K562 (cell line): ENCODE measurements around the gene AHCY. TPM values are rescaled to one million over a fixed set of nuclear protein-coding genes. Genes with fewer than 3 reads are reported as not detected.
A peak's percentile ranks its signal among the peaks of the same experiment; 100 is the strongest.

Experiments
- ATAC-seq: fragments of 200-7000 bp; cut with Tn5 transposase; 3 replicates; pipeline ENCODE4 v1.9.1; 2020; ENCODE audit warnings: moderate library complexity
- BruUV-seq: library from RNA; stranded (reverse); fragments of 400-500 nt; replicated peaks from 2 replicates; lab custom pipeline; 2021; lab: Mats Ljungman, UMichigan
- CTCF ChIA-PET: fragments of 300-600 bp; formaldehyde crosslinking; extraction: SDS; loops from one replicate; lab custom pipeline; 2021; ENCODE audit warnings: low intra/inter-chr PET ratio; lab: Yijun Ruan, JAX
- POLR2A ChIA-PET: fragments of 300-600, 350-650 bp; sonication (Branson Sonifier 250); formaldehyde crosslinking; extraction: SDS; loops from one replicate; lab custom pipeline; 2021; ENCODE audit warnings: antibody characterized with exemption, inconsistent platforms; lab: Yijun Ruan, JAX
- DNase-seq, 4 experiments: peaks; one replicate each; pipeline versions ENCODE4 v3.0.0 to v3.0.0-alpha.2; 2011 to 2018; ENCODE audit warnings: low spot score in 3 of 4, mixed read lengths in 3 of 4; ENCODE audit errors: extremely low read depth in 1 of 4
- FAIRE-seq: peaks from 2 replicates; lab custom pipeline; 2011; peaks lifted over from hg19 to GRCh38; lab: Jason Lieb, UNC
- H2AFZ ChIP-seq: 2 replicates; pipeline ENCODE4 v1.6.0; 2011; ENCODE audit warnings: low read depth, low read length, control low read depth, inconsistent platforms
- H3K27ac ChIP-seq: fragments of 200-600 bp; 3 replicates; pipeline ENCODE4 v1.8.0; 2011; ENCODE audit warnings: low read depth, mild to moderate bottlenecking, control low read depth, inconsistent platforms, low read length, moderate library complexity, mixed read lengths; ENCODE audit errors: extremely low read depth
- H3K27me3 ChIP-seq, 2 experiments: fragments of 300-600 bp in 1 of 2; 2 replicates in 1 of 2; 3 replicates in 1 of 2; pipeline versions ENCODE4 v1.6.0 to v1.8.0; 2011; ENCODE audit warnings: inconsistent platforms in 2 of 2, low read length in 2 of 2, mild to moderate bottlenecking in 1 of 2, mixed read lengths in 1 of 2, moderate library complexity in 1 of 2; ENCODE audit not compliant: control insufficient read depth in 2 of 2, insufficient read depth in 2 of 2
- H3K36me3 ChIP-seq: fragments of 300-600 bp; 3 replicates; pipeline ENCODE4 v1.8.0; 2011; ENCODE audit warnings: mild to moderate bottlenecking, low read length, inconsistent platforms; ENCODE audit not compliant: control insufficient read depth, insufficient read depth
- H3K4me1 ChIP-seq, 2 experiments: fragments of 200-600 bp in 1 of 2; replicated peaks in 1 of 2; 2 replicates in 1 of 2; 3 replicates in 1 of 2; pipeline versions ENCODE4 v1.5.1 to v1.8.0; 2011; ENCODE audit warnings: inconsistent platforms in 2 of 2, low read length in 2 of 2, mild to moderate bottlenecking in 1 of 2, mixed read lengths in 1 of 2, moderate library complexity in 1 of 2; ENCODE audit not compliant: control insufficient read depth in 2 of 2, insufficient read depth in 2 of 2
- H3K4me2 ChIP-seq: 2 replicates; pipeline ENCODE4 v1.6.1; 2011; ENCODE audit warnings: low read length, control low read depth, inconsistent platforms, mixed read lengths; ENCODE audit not compliant: insufficient read depth
- H3K4me3 ChIP-seq: fragments of 200-600 bp; sonication (generic), shearing (Covaris generic); 2 replicates; pipeline ENCODE4 v1.5.1; 2016; ENCODE audit warnings: control low read depth, inconsistent platforms
- H3K79me2 ChIP-seq: fragments of 200-600 bp; 3 replicates; pipeline ENCODE4 v1.8.0; 2011; ENCODE audit warnings: low read length, inconsistent platforms; ENCODE audit not compliant: control insufficient read depth, insufficient read depth
- H3K9ac ChIP-seq, 2 experiments: 2 replicates each; pipeline versions ENCODE4 v1.6.0 to v1.6.1; 2011; ENCODE audit warnings: low read depth in 2 of 2, low read length in 2 of 2, control low read depth in 1 of 2, inconsistent platforms in 1 of 2, mild to moderate bottlenecking in 1 of 2, mixed read lengths in 1 of 2; ENCODE audit not compliant: insufficient read depth in 1 of 2
- H3K9me1 ChIP-seq: one replicate; pipeline ENCODE4 v1.6.0; 2011; ENCODE audit warnings: inconsistent platforms, mild to moderate bottlenecking, low read length, moderate library complexity; ENCODE audit not compliant: control insufficient read depth, insufficient read depth
- H3K9me3 ChIP-seq: replicated peaks from 2 replicates; pipeline ENCODE4 v1.5.1; 2011; ENCODE audit warnings: low read depth, low read length, inconsistent platforms; ENCODE audit not compliant: control insufficient read depth, insufficient read depth
- H4K20me1 ChIP-seq: replicated peaks from 2 replicates; pipeline ENCODE4 v1.6.1; 2011; ENCODE audit warnings: low read length, inconsistent platforms, mixed read lengths; ENCODE audit not compliant: control insufficient read depth, insufficient read depth
- FOXJ2 ChIP-seq: fragments of 200-800 bp; sonication (Bioruptor generic); IDR thresholded peaks from 2 replicates; pipeline ENCODE4 v1.6.1; 2016; ENCODE audit warnings: missing genetic modification characterization, missing compliant biosample characterization
- HDAC6 ChIP-seq: IDR thresholded peaks from 2 replicates; pipeline ENCODE4 v1.6.1; 2012; ENCODE audit warnings: low read depth, mild to moderate bottlenecking, control low read depth, inconsistent platforms, low read length, moderate library complexity
- HMBOX1 ChIP-seq: sonication (generic); IDR thresholded peaks from 2 replicates; pipeline ENCODE4 v1.6.1; 2016
- JUN ChIP-seq, 2 experiments: sonication (generic) in 1 of 2; formaldehyde crosslinking in 1 of 2; IDR thresholded peaks; 2 replicates each; pipeline versions ENCODE4 v1.6.1 to v1.8.0; 2012 to 2022; ENCODE audit warnings: borderline replicate concordance in 2 of 2, mild to moderate bottlenecking in 2 of 2, improper control_type of control experiment in 1 of 2, low read depth in 1 of 2, low read length in 1 of 2, missing genetic modification reagents in 1 of 2
- NFE2L1 ChIP-seq: fragments of 450-650 bp; IDR thresholded peaks from 2 replicates; pipeline ENCODE4 v1.6.1; 2016; ENCODE audit warnings: missing genetic modification characterization, low read depth, mild to moderate bottlenecking, missing compliant biosample characterization, moderate library complexity, borderline replicate concordance
- PRDM10 ChIP-seq: fragments of 450-650 bp; IDR thresholded peaks from 2 replicates; pipeline ENCODE4 v1.6.1; 2018; ENCODE audit not compliant: partially characterized antibody
- whole genome bisulfite sequencing: fragments of 100-300 bp; shearing (Covaris generic); methylation state at CpG from one replicate; pipeline ENCODE4 v1.1.6; 2016; ENCODE audit warnings: low coverage, mixed read lengths; ENCODE audit not compliant: insufficient coverage; ENCODE audit errors: missing lambda C conversion rate; 5-methylcytosine and 5-hydroxymethylcytosine counted together
- in situ Hi-C: fragments of 300-500 bp; cut with MboI; formaldehyde crosslinking; loops from 4 replicates; pipeline ENCODE4 v1.15.0; 2018; ENCODE audit warnings: inconsistent platforms, mixed read lengths
- intact Hi-C: fragments of 100-400 bp; cut with micrococcal nuclease; formaldehyde crosslinking; loops from 2 replicates; pipeline ENCODE4 v1.14.2; 2022
- polyA plus RNA-seq, 8 experiments: library from polyadenylated mRNA; depleted of rRNA in 4 of 8; stranded (reverse) in 5 of 8; unstranded in 3 of 8; fragments of >200 nt; fragmentation: Nextera tagmentation in 2 of 8; fragmentation: Illumina TruSeq in 1 of 8; extraction: Ambion mirVana in 2 of 8; extraction: Trizol in 1 of 8; gene quantifications; 2 replicates each; pipeline versions ENCODE4 v1.2.1 to v1.2.3, GENCODE V29; 2011 to 2014; ENCODE audit warnings: inconsistent platforms in 1 of 8, missing spikeins in 1 of 8
- total RNA-seq, 7 experiments: library from RNA; depleted of rRNA in 6 of 7; stranded (reverse); fragments of >200 nt in 6 of 7; fragmentation: Illumina TruSeq in 2 of 7; extraction: Trizol in 2 of 7; gene quantifications; 2 replicates each; pipeline versions ENCODE4 v1.2.1 to v1.2.3, GENCODE V29; 2011 to 2021; ENCODE audit warnings: low replicate concordance in 1 of 7

Gene AHCY
- total and polyA plus RNA-seq, 9 of the 15 experiments (the other 6 are each of a cell fraction or from before 2014, with no cell fraction given), result 82.5 to 269 (median 190) TPM

GRCh38 chr20:34310481-34311117 lies 7.4 kb upstream of the AHCY start:
- CTCF ChIA-PET, result no interaction called here
- H3K4me1 ChIP-seq, result peaks cover 2 to 20% of the 10 kb centered on the region in 2 experiments; a peak in 4 of 5 replicates
- POLR2A ChIA-PET, result interaction anchor here (0.6 kb wide), 1 partner anchor 390 kb away, joined by 3 read pairs; no protein-coding TSS in a partner anchor
- ATAC-seq, result no peak
- H2AFZ ChIP-seq, result no peak overlapping the region
- no peak for FAIRE-seq
- no peaks in the 10 kb centered on the region for H4K20me1 ChIP-seq
- no peaks in the 10 kb centered on the region for H3K9me3 ChIP-seq
- no peak overlapping the region for H3K4me2 ChIP-seq
- H3K9me1 ChIP-seq, result no peaks in the 10 kb centered on the region
- H3K9ac ChIP-seq, result no peak overlapping the region
- no peaks in the 10 kb centered on the region for H3K36me3 ChIP-seq
- BruUV-seq, result no TSS peak
- H3K79me2 ChIP-seq, result no peaks in the 10 kb centered on the region
- 59% methylated on average over 19 of the region's 19 CpGs for WGBS
- H3K27ac ChIP-seq, result no peak overlapping the region
- intact Hi-C loops (no loop called here), in situ Hi-C loops (loop anchor here (10.0 kb wide), 1 partner anchor 394 kb away; the partner anchor contains the start of gene TP53INP2)
- TF ChIP-seq NFE2L1 (tag) (no peak), HMBOX1 (no peak), FOXJ2 (tag) (no peak), JUN (IDR thresholded peaks at IDR 0.05; ENCODE audit: borderline replicate concordance, low read depth, low read length) (no peak), JUN (CRISPR knock-in tag; IDR thresholded peaks at IDR 0.05; ENCODE audit: borderline replicate concordance) (no peak), HDAC6 (no peak), PRDM10 (peak; percentile 17)
- no peaks in the 10 kb centered on the region for H3K27me3 ChIP-seq
- no peak overlapping the region for H3K4me3 ChIP-seq
- no peak for DNase-seq
